WTC11 (cell line): ENCODE data around the gene CRYGN. TPM values are rescaled to one million over a fixed set of nuclear protein-coding genes. Genes with fewer than 3 reads are reported as not detected.
A peak's percentile ranks its signal among the peaks of the same experiment; 100 is the strongest.

ENCODE experiments used
- ATF1 ChIP-seq: sonication (generic); formaldehyde crosslinking; IDR thresholded peaks from 2 replicates; pipeline ENCODE4 v1.8.1; 2023; ENCODE audit warnings: mild to moderate bottlenecking, moderate library complexity, missing genetic modification reagents
- CREM ChIP-seq: sonication (generic); formaldehyde crosslinking; IDR thresholded peaks from 2 replicates; pipeline ENCODE4 v1.8.1; 2022; ENCODE audit warnings: mild to moderate bottlenecking, missing genetic modification reagents, moderate library complexity
- ESRRA ChIP-seq: sonication (generic); formaldehyde crosslinking; IDR thresholded peaks from 2 replicates; pipeline ENCODE4 v1.8.1; 2022; ENCODE audit warnings: mild to moderate bottlenecking, missing genetic modification reagents, borderline replicate concordance
- FOXK1 ChIP-seq: sonication (generic); formaldehyde crosslinking; IDR thresholded peaks from 2 replicates; pipeline ENCODE4 v1.8.0; 2022; ENCODE audit warnings: mild to moderate bottlenecking, moderate library complexity, missing genetic modification reagents
- GTF2I ChIP-seq: fragments of 250-450 bp; sonication (Bioruptor Pico); conservative IDR thresholded peaks from 2 replicates; pipeline ENCODE4 v1.4.0; 2021; ENCODE audit warnings: mild to moderate bottlenecking
- JUN ChIP-seq: sonication (generic); formaldehyde crosslinking; IDR thresholded peaks from 2 replicates; pipeline ENCODE4 v1.8.0; 2023; ENCODE audit warnings: mild to moderate bottlenecking, missing genetic modification reagents
- RELA ChIP-seq: sonication (generic); formaldehyde crosslinking; IDR thresholded peaks from 2 replicates; pipeline ENCODE4 v1.8.1; 2022; ENCODE audit warnings: missing genetic modification reagents, mild to moderate bottlenecking, borderline replicate concordance
- RORB ChIP-seq: fragments of 250-450 bp; sonication (Bioruptor Pico); IDR thresholded peaks from 2 replicates; pipeline ENCODE4 v1.9.0; 2021; ENCODE audit warnings: mild to moderate bottlenecking
- TEAD4 ChIP-seq: sonication (generic); formaldehyde crosslinking; IDR thresholded peaks from 2 replicates; pipeline ENCODE4 v1.8.0; 2022; ENCODE audit warnings: mild to moderate bottlenecking, missing genetic modification reagents
- ZNF121 ChIP-seq: sonication (generic); formaldehyde crosslinking; IDR thresholded peaks from 2 replicates; pipeline ENCODE4 v1.8.0; 2023; ENCODE audit warnings: missing genetic modification reagents
- ZNF138 ChIP-seq: sonication (generic); formaldehyde crosslinking; conservative IDR thresholded peaks from 2 replicates; pipeline ENCODE4 v1.8.1; 2022; ENCODE audit warnings: mild to moderate bottlenecking, moderate library complexity, missing genetic modification reagents
- ZNF232 ChIP-seq: sonication (generic); formaldehyde crosslinking; IDR thresholded peaks from 2 replicates; pipeline ENCODE4 v1.8.0; 2022; ENCODE audit warnings: mild to moderate bottlenecking, missing genetic modification reagents
- ZNF423 ChIP-seq: fragments of 250-450 bp; sonication (Bioruptor Pico); IDR thresholded peaks from 2 replicates; pipeline ENCODE4 v2.1.2; 2022; ENCODE audit warnings: mild to moderate bottlenecking, moderate library complexity
- total RNA-seq: library from RNA; stranded (reverse); gene quantifications from 3 replicates; pipeline ENCODE4 v1.2.3, GENCODE V29; 2021
- TF ChIP-seq, protein P1 (sequence below): fragments of 250-450 bp; sonication (Bioruptor Pico); IDR thresholded peaks from 2 replicates; pipeline ENCODE4 v1.9.0; 2021; ENCODE audit warnings: moderate library complexity, mild to moderate bottlenecking, inconsistent platforms, borderline replicate concordance
- TF ChIP-seq, protein P2 (sequence below): sonication (generic); formaldehyde crosslinking; IDR thresholded peaks from 2 replicates; pipeline ENCODE4 v1.8.1; 2022; ENCODE audit warnings: mild to moderate bottlenecking, missing genetic modification reagents, moderate library complexity, borderline replicate concordance
- TF ChIP-seq, protein P3 (sequence below): sonication (generic); formaldehyde crosslinking; IDR thresholded peaks from 2 replicates; pipeline ENCODE4 v1.8.1; 2023; ENCODE audit warnings: mild to moderate bottlenecking, missing genetic modification reagents, moderate library complexity
- TF ChIP-seq, protein P4 (sequence below): sonication (generic); formaldehyde crosslinking; IDR thresholded peaks from 2 replicates; pipeline ENCODE4 v1.8.1; 2022; ENCODE audit warnings: low read depth, missing genetic modification reagents, borderline replicate concordance
- TF ChIP-seq, protein P5 (sequence below): sonication (generic); formaldehyde crosslinking; IDR thresholded peaks from 2 replicates; pipeline ENCODE4 v1.8.0; 2023; ENCODE audit warnings: mild to moderate bottlenecking, missing genetic modification reagents
- TF ChIP-seq, protein P6 (sequence below): sonication (generic); formaldehyde crosslinking; IDR thresholded peaks from 2 replicates; pipeline ENCODE4 v1.8.1; 2023; ENCODE audit warnings: mild to moderate bottlenecking, missing genetic modification reagents
- TF ChIP-seq, protein P7 (sequence below): sonication (generic); formaldehyde crosslinking; IDR thresholded peaks from 2 replicates; pipeline ENCODE4 v1.8.1; 2023; ENCODE audit warnings: mild to moderate bottlenecking, missing genetic modification reagents, borderline replicate concordance
- TF ChIP-seq, protein P8 (sequence below): sonication (generic); formaldehyde crosslinking; IDR thresholded peaks from 2 replicates; pipeline ENCODE4 v1.8.0; 2022; ENCODE audit warnings: missing genetic modification reagents

CRYGN gene
- total RNA-seq, 1 experiment from 2014 or later: 1.5 TPM

DNA sequence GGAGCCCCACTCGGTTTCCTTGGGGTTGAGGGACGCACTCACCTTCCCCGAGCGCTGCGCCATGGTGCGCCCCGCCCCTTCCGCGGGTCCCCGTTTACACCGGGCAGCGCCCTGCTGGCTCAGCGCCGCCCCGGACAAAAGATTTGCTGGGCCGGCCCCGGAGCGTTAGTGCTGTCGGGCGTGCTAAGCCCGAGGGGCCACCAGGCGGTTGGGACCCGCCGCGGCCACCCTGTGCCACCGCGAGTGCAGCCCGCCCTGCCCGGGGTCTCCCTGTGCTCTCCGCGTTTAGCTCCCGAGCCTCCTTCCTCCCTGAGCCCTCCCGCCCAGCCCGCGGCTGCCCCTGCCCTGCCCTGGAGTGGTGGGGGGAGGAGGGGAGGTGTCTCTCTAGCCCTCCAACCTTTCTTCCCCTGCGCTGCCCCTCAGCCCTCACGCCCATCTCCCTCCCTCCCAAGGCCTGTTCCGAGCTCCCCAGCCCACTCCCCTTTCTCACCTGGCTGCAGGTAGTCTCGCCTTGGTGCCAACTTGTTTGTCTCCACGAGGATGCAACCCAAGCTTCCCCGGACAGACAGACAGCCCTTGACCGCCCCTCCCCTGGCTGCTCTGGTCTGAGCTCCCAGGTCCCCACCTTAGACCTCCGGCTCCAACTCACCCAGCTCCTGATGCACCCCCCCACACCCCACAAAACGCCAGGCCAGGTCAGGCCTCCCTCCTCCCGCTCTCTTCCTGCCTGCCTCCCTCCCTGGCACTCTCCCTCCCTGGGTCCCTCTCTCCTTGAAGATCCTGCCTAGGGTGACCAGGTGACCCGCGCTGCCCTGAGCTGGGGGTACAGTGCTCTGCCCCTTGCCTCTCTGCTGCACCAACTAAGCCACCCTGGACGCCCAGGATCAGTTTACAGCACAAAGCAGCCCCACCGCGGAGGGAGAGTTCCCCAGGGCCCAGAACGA, at the start of gene CRYGN (continued):
- peak; percentile 72 for TF ChIP-seq ZNF232 (CRISPR knock-in tag)
- no peak for TF ChIP-seq ATF1
- TF ChIP-seq, protein P1, sequence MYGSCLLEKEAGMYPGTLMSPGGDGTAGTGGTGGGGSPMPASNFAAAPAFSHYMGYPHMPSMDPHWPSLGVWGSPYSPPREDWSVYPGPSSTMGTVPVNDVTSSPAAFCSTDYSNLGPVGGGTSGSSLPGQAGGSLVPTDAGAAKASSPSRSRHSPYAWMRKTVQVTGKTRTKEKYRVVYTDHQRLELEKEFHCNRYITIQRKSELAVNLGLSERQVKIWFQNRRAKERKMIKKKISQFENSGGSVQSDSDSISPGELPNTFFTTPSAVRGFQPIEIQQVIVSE: no peak
- TF ChIP-seq, protein P2, sequence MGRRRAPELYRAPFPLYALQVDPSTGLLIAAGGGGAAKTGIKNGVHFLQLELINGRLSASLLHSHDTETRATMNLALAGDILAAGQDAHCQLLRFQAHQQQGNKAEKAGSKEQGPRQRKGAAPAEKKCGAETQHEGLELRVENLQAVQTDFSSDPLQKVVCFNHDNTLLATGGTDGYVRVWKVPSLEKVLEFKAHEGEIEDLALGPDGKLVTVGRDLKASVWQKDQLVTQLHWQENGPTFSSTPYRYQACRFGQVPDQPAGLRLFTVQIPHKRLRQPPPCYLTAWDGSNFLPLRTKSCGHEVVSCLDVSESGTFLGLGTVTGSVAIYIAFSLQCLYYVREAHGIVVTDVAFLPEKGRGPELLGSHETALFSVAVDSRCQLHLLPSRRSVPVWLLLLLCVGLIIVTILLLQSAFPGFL (CRISPR knock-in tag): no peak
- no peak for TF ChIP-seq ESRRA
- no peak for TF ChIP-seq ZNF138
- TF ChIP-seq RELA (CRISPR knock-in tag): no peak
- no peak for TF ChIP-seq GTF2I
- TF ChIP-seq, protein P3, sequence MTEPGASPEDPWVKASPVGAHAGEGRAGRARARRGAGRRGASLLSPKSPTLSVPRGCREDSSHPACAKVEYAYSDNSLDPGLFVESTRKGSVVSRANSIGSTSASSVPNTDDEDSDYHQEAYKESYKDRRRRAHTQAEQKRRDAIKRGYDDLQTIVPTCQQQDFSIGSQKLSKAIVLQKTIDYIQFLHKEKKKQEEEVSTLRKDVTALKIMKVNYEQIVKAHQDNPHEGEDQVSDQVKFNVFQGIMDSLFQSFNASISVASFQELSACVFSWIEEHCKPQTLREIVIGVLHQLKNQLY (CRISPR knock-in tag): no peak
- TF ChIP-seq, protein P4, sequence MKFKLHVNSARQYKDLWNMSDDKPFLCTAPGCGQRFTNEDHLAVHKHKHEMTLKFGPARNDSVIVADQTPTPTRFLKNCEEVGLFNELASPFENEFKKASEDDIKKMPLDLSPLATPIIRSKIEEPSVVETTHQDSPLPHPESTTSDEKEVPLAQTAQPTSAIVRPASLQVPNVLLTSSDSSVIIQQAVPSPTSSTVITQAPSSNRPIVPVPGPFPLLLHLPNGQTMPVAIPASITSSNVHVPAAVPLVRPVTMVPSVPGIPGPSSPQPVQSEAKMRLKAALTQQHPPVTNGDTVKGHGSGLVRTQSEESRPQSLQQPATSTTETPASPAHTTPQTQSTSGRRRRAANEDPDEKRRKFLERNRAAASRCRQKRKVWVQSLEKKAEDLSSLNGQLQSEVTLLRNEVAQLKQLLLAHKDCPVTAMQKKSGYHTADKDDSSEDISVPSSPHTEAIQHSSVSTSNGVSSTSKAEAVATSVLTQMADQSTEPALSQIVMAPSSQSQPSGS (CRISPR knock-in tag): no peak
- TF ChIP-seq RORB (CRISPR knock-in tag): no peak
- no peak for TF ChIP-seq CREM (CRISPR knock-in tag)
- TF ChIP-seq TEAD4 (CRISPR knock-in tag): no peak
- no peak for TF ChIP-seq ZNF121
- no peak for TF ChIP-seq ZNF423 (CRISPR knock-in tag)
- TF ChIP-seq, protein P5, sequence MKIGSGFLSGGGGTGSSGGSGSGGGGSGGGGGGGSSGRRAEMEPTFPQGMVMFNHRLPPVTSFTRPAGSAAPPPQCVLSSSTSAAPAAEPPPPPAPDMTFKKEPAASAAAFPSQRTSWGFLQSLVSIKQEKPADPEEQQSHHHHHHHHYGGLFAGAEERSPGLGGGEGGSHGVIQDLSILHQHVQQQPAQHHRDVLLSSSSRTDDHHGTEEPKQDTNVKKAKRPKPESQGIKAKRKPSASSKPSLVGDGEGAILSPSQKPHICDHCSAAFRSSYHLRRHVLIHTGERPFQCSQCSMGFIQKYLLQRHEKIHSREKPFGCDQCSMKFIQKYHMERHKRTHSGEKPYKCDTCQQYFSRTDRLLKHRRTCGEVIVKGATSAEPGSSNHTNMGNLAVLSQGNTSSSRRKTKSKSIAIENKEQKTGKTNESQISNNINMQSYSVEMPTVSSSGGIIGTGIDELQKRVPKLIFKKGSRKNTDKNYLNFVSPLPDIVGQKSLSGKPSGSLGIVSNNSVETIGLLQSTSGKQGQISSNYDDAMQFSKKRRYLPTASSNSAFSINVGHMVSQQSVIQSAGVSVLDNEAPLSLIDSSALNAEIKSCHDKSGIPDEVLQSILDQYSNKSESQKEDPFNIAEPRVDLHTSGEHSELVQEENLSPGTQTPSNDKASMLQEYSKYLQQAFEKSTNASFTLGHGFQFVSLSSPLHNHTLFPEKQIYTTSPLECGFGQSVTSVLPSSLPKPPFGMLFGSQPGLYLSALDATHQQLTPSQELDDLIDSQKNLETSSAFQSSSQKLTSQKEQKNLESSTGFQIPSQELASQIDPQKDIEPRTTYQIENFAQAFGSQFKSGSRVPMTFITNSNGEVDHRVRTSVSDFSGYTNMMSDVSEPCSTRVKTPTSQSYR: 0 out of 2 replicates have a peak, but pooled peaks have one; percentile 68
- no peak; the same call in 1 of the 2 replicates for TF ChIP-seq FOXK1
- TF ChIP-seq, protein P6, sequence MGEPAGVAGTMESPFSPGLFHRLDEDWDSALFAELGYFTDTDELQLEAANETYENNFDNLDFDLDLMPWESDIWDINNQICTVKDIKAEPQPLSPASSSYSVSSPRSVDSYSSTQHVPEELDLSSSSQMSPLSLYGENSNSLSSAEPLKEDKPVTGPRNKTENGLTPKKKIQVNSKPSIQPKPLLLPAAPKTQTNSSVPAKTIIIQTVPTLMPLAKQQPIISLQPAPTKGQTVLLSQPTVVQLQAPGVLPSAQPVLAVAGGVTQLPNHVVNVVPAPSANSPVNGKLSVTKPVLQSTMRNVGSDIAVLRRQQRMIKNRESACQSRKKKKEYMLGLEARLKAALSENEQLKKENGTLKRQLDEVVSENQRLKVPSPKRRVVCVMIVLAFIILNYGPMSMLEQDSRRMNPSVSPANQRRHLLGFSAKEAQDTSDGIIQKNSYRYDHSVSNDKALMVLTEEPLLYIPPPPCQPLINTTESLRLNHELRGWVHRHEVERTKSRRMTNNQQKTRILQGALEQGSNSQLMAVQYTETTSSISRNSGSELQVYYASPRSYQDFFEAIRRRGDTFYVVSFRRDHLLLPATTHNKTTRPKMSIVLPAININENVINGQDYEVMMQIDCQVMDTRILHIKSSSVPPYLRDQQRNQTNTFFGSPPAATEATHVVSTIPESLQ: no peak
- TF ChIP-seq, protein P7, sequence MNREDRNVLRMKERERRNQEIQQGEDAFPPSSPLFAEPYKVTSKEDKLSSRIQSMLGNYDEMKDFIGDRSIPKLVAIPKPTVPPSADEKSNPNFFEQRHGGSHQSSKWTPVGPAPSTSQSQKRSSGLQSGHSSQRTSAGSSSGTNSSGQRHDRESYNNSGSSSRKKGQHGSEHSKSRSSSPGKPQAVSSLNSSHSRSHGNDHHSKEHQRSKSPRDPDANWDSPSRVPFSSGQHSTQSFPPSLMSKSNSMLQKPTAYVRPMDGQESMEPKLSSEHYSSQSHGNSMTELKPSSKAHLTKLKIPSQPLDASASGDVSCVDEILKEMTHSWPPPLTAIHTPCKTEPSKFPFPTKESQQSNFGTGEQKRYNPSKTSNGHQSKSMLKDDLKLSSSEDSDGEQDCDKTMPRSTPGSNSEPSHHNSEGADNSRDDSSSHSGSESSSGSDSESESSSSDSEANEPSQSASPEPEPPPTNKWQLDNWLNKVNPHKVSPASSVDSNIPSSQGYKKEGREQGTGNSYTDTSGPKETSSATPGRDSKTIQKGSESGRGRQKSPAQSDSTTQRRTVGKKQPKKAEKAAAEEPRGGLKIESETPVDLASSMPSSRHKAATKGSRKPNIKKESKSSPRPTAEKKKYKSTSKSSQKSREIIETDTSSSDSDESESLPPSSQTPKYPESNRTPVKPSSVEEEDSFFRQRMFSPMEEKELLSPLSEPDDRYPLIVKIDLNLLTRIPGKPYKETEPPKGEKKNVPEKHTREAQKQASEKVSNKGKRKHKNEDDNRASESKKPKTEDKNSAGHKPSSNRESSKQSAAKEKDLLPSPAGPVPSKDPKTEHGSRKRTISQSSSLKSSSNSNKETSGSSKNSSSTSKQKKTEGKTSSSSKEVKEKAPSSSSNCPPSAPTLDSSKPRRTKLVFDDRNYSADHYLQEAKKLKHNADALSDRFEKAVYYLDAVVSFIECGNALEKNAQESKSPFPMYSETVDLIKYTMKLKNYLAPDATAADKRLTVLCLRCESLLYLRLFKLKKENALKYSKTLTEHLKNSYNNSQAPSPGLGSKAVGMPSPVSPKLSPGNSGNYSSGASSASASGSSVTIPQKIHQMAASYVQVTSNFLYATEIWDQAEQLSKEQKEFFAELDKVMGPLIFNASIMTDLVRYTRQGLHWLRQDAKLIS (CRISPR knock-in tag): no peak; the same call in 1 of the 2 replicates
- TF ChIP-seq, protein P8, sequence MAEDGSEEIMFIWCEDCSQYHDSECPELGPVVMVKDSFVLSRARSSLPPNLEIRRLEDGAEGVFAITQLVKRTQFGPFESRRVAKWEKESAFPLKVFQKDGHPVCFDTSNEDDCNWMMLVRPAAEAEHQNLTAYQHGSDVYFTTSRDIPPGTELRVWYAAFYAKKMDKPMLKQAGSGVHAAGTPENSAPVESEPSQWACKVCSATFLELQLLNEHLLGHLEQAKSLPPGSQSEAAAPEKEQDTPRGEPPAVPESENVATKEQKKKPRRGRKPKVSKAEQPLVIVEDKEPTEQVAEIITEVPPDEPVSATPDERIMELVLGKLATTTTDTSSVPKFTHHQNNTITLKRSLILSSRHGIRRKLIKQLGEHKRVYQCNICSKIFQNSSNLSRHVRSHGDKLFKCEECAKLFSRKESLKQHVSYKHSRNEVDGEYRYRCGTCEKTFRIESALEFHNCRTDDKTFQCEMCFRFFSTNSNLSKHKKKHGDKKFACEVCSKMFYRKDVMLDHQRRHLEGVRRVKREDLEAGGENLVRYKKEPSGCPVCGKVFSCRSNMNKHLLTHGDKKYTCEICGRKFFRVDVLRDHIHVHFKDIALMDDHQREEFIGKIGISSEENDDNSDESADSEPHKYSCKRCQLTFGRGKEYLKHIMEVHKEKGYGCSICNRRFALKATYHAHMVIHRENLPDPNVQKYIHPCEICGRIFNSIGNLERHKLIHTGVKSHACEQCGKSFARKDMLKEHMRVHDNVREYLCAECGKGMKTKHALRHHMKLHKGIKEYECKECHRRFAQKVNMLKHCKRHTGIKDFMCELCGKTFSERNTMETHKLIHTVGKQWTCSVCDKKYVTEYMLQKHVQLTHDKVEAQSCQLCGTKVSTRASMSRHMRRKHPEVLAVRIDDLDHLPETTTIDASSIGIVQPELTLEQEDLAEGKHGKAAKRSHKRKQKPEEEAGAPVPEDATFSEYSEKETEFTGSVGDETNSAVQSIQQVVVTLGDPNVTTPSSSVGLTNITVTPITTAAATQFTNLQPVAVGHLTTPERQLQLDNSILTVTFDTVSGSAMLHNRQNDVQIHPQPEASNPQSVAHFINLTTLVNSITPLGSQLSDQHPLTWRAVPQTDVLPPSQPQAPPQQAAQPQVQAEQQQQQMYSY (CRISPR knock-in tag): no peak
- no peak for TF ChIP-seq JUN (CRISPR knock-in tag)
